HG03135 (cell line): ENCODE measurements around the gene EFNA5.

Source experiments
- ATAC-seq: cut with Tn5 transposase; IDR thresholded peaks from one replicate; pipeline ENCODE4 v1.9.1; 2021; ENCODE audit warnings: mild to moderate bottlenecking, moderate library complexity; ENCODE audit not compliant: unreplicated experiment

Gene EFNA5

DNA sequence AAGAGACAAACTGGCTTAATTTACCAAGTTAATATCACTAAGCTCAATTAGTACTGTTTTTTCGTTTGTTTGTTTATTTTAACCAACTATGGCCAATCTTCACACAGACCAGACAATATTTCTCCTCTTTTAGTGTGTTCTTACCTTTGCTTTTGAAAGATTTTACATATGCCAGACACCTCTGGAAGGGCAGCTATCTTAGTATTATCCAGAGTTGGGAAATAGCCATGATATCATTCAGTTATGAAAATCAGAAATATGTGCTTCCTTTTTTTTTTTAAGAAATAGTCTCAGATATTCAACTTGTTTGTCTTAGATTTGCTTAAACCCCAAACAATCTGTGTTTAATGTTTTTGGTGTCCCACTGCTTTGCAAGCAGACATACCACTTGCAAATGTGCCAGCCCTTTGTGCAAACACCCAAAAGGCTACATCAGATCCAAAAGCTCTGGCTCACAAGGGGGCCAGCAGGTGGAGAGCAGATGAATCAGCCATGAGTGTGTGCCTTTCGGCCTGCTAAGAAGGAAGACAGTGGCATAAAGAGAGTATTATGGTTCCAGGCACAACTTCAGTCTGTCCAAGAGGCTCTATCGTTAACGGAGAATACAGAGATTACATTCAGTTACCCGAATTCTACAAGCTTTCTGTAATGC is 147.6 kb downstream of the EFNA5 start:
- ATAC-seq, result no peak

DNA sequence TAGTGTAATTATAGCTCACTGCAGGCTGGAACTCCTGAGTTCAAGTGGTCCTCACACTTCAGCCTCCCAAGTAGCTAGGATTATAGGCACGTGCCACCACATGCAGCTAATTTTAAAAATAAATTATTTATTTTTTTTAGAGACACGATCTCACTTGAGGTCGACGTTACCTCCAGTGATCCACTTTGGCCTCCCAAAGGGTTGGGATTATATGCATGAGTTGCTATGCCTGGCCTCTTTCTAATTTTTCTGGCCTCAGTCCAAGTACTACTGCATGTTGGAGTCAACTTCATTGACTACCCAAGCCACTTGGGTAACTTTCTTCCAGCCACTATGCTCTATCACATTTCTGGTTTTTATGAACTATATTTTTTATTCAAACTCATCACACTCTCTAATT is 148.3 kb downstream of the EFNA5 start:
- ATAC-seq, result no peak

DNA sequence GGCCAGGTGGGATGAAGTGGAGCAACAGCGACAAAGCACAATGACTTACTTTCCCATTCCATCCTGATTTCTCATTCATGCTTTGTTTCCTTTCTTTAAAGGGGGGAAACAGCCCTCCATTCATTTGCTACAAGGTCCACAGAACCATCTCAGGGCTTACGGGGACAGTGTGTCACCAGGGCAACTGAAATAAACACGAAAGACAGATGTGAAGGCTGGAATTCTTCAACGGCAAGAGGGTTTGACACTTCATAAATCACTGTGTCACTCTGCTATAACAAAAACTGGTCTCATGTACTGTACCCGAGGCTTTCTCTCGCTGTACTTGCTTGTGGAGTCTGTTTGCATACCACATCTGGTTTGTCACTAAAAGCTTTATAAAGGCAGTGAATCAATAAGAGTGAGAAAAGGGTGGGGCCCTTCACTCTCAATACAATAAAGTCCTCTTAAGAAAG is 150.8 kb downstream of the EFNA5 start:
- ATAC-seq, result no peak

DNA sequence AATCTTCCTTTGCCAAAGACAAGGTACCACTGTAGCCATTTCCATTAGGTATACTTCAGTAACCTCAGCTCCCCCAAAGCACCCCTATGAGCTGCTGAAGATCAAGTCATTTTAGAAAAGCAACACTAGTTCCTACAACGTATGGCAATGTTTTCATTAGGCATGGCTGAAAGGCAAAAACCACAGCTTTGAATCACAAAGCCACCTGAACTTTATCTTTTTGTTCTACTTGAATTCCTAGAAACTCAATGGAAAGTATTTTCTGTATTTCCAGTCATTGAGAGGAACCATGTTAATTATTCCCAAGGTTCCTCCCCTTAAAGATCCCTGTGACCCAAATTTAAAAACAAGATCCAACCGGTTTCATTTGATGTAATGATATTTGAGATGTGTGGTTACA is 152.1 kb downstream of the EFNA5 start:
- ATAC-seq, result no peak

DNA sequence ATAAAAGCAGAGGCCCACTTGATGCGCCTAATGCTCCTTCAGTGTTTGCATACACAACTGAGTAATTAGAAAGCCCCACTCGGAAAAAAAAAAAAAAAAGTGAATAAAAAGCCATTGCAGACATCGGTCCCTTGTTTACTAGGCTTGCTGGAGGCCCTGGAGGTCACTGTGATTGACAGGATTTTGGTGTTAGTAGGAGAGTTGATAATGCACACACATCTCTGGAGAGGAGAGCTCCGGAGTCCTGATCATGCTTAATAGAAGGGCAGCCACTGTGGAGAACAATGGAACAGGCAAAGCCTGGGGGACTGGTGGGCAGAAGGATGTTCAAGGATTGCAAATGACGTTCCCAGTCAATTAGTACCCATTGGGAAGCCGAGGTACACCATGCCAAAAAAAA is 152.5 kb downstream of the EFNA5 start:
- no peak for ATAC-seq

DNA sequence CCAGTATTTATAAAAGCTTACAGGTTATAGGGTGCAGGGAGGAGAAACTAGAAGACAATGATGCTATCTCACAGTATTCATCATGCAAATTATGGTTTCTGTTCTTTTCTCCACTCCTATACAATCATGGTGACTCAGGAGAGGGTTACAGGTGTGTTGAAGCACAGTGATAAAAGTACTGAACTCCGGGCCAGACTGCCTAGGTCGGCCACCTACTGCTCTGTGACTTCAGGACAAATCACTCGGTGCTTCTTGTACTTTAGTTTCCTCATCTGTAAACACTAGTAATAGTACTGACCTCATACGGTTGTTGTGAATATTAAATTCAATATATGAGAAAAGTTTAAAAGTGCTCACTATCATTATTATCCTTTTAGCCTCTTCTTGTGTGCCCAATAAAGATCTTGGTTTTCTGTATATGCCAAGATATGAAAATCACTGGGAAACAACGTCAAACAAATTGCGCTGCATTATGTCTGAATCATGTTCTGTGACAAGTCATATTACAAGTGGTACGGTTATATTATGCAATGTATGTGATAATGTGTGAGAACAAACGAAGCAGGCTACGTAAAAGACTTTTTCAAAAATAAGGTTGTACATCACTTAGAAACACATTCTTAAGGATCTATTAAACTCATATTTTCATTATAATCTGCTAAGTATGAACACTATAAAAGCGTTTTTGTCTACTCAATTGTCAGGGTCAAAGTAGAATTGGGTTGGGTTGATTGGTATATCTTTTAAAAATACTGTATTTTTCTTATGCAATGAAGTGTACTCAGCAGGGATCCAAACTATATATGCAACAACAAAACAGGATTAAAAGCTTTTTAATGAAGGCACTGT is 153.3 kb downstream of the EFNA5 start:
- no peak for ATAC-seq

DNA sequence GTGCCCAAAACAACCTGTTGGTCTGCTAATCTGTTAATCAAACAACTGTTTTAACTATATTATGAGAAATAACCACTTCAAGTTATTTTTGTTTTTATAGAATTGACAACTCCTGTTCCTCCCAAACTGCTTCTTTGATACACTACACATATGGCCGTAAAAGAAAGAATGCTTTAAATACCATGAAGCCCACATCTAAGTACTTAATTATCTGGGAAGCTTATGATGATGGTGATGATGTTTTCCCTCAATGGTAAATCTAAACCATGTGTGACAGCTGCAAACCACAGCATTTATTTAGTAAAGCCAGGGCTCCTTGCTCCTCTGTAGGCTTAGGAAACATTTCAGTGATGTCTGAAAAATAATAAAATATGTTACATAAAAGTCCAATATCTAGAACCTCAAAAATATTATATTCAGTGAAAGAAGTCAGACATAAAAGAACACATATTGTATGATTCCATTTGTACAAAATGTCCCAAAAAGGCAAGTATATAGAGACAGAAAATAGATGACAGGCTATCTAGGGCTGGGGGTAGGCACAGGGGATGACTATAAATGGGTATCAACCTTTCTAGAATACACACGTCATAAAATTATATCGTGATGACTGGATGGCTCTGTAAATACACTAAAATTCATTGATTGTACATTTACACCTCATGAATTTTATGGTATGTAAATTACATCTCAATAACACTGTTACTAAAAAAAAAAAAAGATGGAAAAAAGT is 154.1 kb downstream of the EFNA5 start:
- ATAC-seq, result no peak

DNA sequence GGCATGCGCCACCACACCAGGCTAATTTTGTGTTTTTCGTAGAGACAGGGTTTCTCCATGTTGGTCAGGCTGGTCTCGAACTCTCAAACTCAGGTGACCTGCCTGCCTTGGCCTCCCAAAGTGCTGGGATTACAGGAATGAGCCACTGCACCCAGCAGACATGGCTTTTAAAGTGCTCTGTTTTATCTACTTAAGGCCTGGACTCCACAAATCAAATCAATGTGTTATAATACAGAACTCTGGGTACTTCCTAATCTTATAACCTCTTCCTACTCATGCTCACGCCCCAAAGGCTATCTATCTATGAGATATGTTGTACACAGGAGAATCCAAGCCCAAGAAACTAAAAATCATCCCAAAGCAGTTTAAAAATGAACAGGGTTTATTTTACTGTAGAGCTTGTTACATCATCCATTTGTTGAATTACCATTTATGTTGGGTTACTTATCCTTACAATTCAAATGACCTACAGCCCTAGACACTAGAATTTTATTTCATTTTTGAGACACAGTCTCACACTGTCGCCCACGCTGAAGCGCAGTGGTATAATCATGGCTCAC is 155.1 kb downstream of the EFNA5 start:
- ATAC-seq, result no peak

DNA sequence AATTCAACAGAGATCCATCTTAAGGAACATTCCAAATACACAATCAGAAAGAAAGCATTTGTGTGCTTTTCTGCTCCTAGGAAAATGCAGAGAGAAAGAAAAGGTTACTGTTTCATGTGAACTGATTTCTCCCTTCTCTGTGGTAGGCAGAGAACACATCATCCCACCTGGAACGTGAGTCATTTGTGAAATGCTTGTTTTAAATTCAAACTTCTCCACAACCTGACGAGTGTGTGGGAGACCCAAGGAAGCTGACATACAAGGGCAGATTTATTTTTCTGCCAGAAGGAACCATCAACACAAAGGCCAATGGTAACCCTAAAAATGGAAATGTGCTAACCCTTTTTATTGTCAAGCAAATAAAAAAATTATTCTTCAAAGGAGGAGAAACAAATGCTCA is 156.4 kb downstream of the EFNA5 start:
- no peak for ATAC-seq

DNA sequence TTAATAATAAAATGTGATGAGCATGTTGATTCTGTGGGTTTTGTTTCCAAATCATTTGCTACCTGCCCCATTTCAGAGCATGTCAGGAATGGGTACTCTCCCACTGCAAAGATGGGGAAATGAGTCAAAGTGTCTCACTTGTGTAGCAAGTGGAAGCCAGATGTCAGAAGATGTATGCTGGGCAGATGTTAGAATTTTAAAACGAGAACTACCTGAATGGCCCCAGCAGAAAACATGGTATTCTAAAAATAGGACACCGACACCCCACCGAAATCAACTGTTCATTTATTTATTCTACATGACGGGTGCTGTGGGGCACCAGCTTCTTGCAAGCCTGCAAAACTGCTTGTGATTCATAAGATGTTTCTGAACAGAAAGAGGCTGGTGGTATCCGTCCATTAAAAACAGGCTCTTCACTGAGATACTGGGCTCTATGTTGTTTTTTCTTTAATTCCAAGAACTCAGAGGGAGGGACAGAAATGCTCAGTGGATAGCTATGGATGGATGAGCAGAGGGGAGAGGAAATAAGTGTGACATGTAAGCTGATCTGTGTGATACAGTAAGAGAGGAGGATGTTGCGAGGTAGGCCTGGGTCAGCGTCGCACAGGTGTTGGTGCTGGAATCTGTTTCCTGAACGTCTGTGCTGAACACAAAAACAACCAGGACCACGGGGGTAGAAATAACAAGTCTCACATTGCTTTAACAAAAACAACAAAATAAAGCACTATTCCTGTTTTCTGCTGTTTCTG is 157.2 kb downstream of the EFNA5 start:
- ATAC-seq, result no peak

DNA sequence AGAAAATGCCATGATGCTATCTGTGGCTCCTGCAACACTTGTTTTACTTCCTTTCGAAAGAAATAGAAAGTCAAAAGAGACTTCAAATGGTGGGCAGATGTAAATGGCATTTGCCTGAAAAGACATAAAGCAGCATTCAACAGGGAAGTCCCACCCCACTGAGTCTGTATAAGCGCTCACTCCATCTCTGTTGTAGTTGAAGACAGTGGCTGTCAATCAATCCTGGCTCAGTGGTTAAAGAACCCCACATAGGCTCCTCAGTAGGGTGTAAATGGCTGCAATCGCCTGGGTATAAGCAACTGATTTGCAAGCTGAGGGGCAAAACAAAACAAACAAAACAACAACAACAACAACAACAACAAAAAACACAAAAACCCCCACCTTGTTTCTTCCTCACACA is 158.7 kb downstream of the EFNA5 start:
- no peak for ATAC-seq

DNA sequence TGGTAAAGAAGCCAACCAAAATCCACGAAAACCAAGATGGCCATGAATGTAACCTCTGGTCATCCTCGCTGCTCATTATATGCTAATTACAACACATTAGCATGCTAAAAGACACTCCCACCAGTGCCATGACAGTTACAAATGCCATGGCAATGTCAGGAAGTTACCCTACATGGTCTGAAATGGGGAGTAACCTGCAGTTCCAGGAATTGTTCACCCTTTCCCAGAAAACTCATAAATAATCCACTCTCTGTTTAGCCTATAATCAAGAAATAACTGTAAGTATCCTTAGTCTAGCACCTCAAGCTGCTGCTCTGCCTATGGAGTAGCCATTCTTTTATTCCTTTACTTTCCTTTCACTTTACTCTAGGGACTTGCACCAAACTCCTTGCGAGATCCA is 160.6 kb downstream of the EFNA5 start:
- no peak for ATAC-seq

DNA sequence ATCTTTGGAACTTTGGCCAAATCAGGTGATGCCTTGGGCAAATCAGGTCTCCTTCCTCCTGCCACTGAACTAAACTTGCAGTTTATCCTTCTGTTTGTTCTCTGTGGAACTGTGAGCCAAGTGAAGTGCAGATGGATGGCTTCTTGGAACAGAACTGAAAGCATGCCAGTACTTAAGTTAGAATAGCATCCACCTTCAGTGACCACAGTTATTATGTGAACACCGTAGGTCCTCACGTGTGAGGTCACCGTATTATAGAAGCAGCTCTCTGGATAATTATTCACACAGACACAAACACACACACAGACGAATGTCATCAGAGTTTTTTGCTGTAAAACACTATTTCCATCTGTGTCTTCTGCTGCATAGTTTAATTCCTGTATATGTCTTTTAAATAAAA is 162.6 kb downstream of the EFNA5 start:
- ATAC-seq, result no peak

DNA sequence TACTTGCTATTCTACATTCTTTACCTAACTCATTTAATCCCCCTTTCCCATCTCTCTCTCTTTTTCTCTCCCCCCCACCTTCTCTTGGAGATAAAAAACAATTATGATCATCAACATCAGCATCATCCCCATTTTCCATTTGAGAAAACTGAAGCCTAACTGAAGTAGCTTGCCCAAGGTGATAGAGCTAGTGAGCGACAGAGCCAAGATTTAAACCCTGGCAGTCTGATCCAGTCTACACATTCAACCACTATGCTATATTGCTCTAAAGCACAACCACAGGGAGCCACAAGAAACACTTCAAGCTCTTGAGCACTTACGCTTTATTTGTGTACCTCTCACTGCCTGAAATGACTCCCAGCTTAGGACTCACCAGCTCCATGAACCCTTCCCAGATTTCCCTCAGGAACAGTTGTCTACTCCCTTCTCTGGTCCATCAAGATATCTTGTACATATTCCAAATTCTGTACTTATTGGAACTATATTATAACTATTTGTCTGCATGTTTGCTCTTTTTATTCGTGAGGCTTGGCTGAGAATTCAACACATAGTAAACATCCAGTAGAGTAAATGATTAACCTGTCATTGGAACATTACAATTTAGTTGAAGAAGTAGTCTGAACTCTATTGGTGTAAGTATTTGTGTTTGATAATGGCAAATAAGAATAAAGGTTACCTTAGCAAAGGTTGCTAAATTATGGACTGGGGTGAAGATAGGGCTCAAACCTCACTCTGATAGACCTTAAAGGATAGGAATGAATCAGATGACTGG is 164.8 kb downstream of the EFNA5 start:
- ATAC-seq, result no peak

DNA sequence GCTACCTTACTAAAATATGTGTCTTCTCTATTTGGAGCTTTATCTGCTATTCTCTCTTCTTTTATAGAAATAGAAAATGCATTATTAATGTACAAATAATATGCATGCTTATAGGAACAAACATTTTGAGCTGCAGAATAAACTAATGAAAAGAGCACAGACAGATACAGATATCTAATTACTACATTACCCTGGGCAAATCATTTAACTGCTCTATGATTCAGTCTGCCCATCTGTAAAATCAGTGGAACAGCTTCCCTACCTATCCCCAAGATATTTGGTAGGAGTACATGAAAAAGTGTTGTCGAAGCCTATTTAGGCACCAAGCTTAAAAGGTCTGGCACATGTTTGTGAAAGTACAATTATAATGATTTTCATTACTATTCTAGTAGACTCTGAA is 166.3 kb downstream of the EFNA5 start:
- ATAC-seq, result no peak

DNA sequence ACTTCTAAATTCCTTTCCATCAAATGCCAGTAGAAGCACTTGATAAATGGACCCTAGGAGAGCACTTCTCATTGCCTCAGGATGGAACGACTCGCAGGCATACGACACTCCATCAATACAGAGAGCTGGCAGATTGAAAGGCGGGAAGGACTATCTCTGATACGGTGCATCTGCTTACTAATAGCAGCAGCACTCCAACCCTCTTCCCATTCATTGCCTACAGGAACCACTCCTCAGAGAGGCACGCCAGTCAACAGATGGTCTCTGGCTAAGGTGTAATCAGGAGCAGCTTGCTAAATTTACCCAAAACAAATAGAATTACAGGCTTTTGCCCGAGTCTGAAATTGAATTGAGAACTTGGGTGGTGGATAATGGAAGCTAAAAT is 168.1 kb downstream of the EFNA5 start:
- no peak for ATAC-seq

DNA sequence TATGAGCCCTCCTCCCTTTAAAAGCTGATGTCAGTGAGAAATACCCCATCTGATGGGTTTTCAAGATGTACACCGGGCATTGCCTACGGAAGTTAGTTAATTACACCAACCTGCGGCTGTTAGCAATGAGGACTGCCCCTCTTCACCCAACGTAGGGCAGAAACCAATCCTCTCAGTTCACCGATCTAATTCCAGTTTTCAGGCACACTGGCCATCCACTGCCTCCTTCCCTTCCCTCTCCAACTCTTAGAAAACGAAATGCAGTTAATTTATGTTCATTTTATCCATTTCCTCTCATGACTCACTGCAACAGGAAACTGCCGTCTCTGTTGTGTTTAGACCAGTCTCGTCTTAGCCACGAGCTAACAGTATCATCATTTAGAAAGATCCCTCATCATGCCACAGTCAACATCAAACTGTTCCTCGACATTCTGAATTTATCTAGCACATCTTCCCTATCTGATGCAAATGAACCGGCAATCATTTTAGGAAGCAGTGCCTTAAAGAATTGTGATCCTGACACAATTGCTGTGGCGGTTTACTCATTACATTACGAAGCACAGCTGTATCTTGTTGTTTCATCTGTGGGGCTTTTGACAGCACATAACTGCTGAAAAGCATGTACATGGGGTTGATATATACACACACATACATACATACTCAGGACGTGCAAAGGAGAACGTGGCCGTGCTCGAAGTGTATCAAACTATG is 168.6 kb downstream of the EFNA5 start:
- no peak for ATAC-seq

DNA sequence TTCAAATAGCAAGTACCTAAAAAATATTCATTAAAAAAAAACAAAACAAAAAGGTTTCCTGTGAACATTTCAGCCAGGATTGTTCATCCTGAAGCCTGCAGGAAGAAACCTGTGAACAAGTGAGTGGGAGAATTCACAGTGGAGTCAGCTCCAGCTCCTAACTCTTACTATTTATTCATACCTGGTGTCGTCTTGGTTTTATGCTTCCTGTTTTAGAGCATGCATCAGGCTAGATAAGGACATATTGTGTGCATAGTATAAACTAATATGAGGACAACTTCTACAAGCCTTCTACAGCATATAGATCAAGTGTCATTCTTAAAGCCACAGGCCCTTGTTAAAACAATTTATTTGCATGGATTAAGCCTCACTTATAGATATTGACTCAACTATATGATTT is 169.9 kb downstream of the EFNA5 start:
- ATAC-seq, result no peak

DNA sequence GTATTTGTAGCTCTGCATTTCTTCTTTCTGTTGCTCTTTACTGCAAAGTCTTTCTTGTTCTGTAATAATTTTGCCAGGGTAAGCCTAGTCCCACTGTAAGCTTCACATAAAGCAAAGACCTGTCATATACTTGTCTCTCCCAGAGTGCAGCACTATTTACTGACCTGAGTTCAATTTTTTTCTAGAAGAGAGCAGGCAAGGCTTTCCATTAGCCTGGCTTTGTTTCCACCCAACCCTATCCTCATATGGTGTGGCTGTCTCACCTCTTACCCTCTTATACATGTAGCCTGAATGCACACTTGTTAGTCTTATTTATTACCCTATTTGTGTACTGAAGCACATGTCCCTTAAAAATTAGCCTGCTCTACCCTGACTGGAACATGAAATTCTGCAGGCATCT is 170.4 kb downstream of the EFNA5 start:
- ATAC-seq, result no peak
